Left forelimb (tissue), 1 donor: Measurements from ENCODE around the gene BID.

Experiments
- DNase-seq: peaks from one replicate; pipeline ENCODE4 v3.0.0-alpha.2; 2018; ENCODE audit warnings: low spot score

BID gene

GRCh38 chr22:17803609-17804270, 29.5 kb upstream of the BID start:
- DNase-seq, result no peak

GRCh38 chr22:17802822-17803221, 28.6 kb upstream of the BID start:
- DNase-seq, result no peak

GRCh38 chr22:17802411-17802810, 28.1 kb upstream of the BID start:
- DNase-seq, result no peak

- DNase-seq, result no peak
These were observed 23.7 kb upstream of the BID start for GRCh38 chr22:17797721-17798559.

GRCh38 chr22:17796695-17797094, 22.4 kb upstream of the BID start:
- DNase-seq, result no peak

- no peak for DNase-seq
These were observed 21.6 kb upstream of the BID start for GRCh38 chr22:17795661-17796548.

GRCh38 chr22:17794726-17795542, 20.7 kb upstream of the BID start:
- DNase-seq, result no peak

- DNase-seq, result no peak
These were observed 18.7 kb upstream of the BID start for GRCh38 chr22:17792854-17793434.

- no peak for DNase-seq
These were observed 18.0 kb upstream of the BID start for GRCh38 chr22:17792299-17792698.

GRCh38 chr22:17791196-17791595, 16.9 kb upstream of the BID start:
- DNase-seq, result no peak

GRCh38 chr22:17789379-17790200, 15.3 kb upstream of the BID start:
- DNase-seq, result no peak

GRCh38 chr22:17788528-17789378, 14.5 kb upstream of the BID start:
- DNase-seq, result no peak

- DNase-seq, result no peak
These were observed 13.6 kb upstream of the BID start for GRCh38 chr22:17787716-17788330.

- no peak for DNase-seq
These were observed 13.0 kb upstream of the BID start for GRCh38 chr22:17787241-17787640.

- DNase-seq, result no peak
These were observed 12.3 kb upstream of the BID start for GRCh38 chr22:17786435-17787161.

- DNase-seq, result no peak
These were observed 11.2 kb upstream of the BID start for GRCh38 chr22:17785185-17786184.

GRCh38 chr22:17784776-17785175, 10.5 kb upstream of the BID start:
- DNase-seq, result no peak
